GM18511 (cell line): ENCODE measurements around the gene ROBO1.
A peak's percentile ranks its signal among the peaks of the same experiment; 100 is the strongest.

Experiments used
- ATAC-seq: cut with Tn5 transposase; IDR thresholded peaks from one replicate; pipeline ENCODE4 v1.9.1; 2021; ENCODE audit warnings: mild to moderate bottlenecking, moderate library complexity; ENCODE audit not compliant: unreplicated experiment

The ROBO1 gene

GRCh38 chr3:78670094-78670493 is 1097.7 kb downstream of the ROBO1 start:
- no peak for ATAC-seq

GRCh38 chr3:78668302-78668701 is 1099.5 kb downstream of the ROBO1 start:
- ATAC-seq = no peak

- ATAC-seq = no peak
These were observed 1101.4 kb downstream of the ROBO1 start for GRCh38 chr3:78666470-78666800.

GRCh38 chr3:78665776-78666469 is 1101.9 kb downstream of the ROBO1 start:
- ATAC-seq = no peak

- ATAC-seq = no peak
These were observed 1102.7 kb downstream of the ROBO1 start for GRCh38 chr3:78665101-78665500.

GRCh38 chr3:78660957-78661356 is 1106.8 kb downstream of the ROBO1 start:
- ATAC-seq = no peak

GRCh38 chr3:78659386-78659987 is 1108.3 kb downstream of the ROBO1 start:
- peak; percentile 58 for ATAC-seq

- no peak for ATAC-seq
These were observed 1120.1 kb downstream of the ROBO1 start for GRCh38 chr3:78647726-78648125.

GRCh38 chr3:78645628-78646310 is 1122.0 kb downstream of the ROBO1 start:
- peak; percentile 91 for ATAC-seq

- peak; percentile 8 for ATAC-seq
These were observed 1123.0 kb downstream of the ROBO1 start for GRCh38 chr3:78644847-78645246.

- no peak for ATAC-seq
These were observed 1125.4 kb downstream of the ROBO1 start for GRCh38 chr3:78642226-78643035.

GRCh38 chr3:78641703-78642102 is 1126.1 kb downstream of the ROBO1 start:
- no peak for ATAC-seq

- no peak for ATAC-seq
These were observed 1133.5 kb downstream of the ROBO1 start for GRCh38 chr3:78634316-78634715.

GRCh38 chr3:78633626-78634025 is 1134.2 kb downstream of the ROBO1 start:
- peak; percentile 62 for ATAC-seq

- no peak for ATAC-seq
These were observed 1134.8 kb downstream of the ROBO1 start for GRCh38 chr3:78632925-78633553.

- ATAC-seq = no peak
These were observed 1138.3 kb downstream of the ROBO1 start for GRCh38 chr3:78629544-78629943.

GRCh38 chr3:78621061-78621716 is 1146.6 kb downstream of the ROBO1 start:
- ATAC-seq = no peak

GRCh38 chr3:78614486-78614885 is 1153.3 kb downstream of the ROBO1 start:
- no peak for ATAC-seq

GRCh38 chr3:78613421-78613879 is 1154.3 kb downstream of the ROBO1 start:
- ATAC-seq = no peak

GRCh38 chr3:78611278-78611677 is 1156.5 kb downstream of the ROBO1 start:
- no peak for ATAC-seq
